NCI-H2107 (cell line): ENCODE data around the gene HSD17B1.
"Not testable (repeated sequence)": the region's sequence is repeated elsewhere in the genome, so short reads cannot be mapped to it uniquely, and the experiment has no call there.

ENCODE experiments used
- DNase-seq: peaks from one replicate; lab custom pipeline; 2025; lab: John Stamatoyannopoulos, UW

HSD17B1 gene

DNA sequence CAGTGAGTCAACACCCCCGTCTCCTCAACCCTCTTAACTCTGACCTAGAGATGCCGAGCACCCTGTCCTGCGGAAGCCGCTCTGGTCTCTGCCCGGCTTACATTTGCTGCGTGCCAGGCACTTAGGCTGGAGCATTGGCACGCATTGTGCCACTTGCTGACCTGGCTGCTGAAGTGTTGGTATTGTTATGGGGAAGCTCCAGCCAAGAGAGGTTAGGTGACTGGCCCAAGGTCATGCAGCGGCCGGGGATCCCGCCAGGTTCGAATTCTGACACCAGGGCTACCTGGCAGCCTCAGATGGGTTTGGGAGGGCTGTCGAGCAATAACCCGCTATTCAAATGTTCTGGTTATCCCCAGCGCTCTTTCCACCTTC is 5.0 kb upstream of the HSD17B1 start:
- no peak for DNase-seq

DNA sequence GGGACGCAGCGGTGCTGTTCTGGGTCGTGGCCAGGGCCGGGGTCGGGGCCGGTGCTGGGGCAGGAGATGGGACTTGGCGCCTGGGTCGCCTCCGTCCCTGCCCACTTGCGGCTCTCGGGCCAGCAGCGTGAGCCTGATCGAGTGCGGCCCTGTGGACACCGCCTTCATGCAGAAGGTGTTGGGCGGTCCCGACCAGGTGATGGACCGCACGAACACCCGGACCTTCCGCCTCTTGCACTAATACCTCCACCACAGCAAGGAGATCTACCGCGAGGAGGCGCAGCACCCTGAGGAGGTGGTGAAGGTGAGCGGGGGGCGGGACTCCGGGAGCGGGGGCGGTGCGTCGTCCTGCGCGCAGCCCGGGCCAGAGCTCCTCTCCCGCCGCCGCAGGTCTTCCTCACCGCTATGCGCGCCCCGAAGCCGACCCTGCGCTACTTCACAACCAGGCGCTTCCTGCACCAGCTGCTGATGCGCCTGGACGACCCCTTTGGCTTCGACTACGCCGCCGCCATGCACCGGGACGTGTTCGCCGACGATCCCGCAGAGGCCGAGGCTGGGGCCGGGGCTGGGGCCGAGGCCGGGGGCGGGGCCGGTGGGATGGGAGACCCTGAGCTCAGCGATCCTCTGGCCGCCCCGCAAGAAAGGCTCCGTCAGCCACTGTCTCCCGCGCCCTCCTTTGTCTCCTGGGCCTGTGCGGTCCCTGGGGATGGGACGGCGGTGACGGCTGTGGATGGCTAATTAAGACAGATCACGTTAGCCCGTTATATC is 4.5 kb upstream of the HSD17B1 start:
- peak; percentile 64 for DNase-seq

DNA sequence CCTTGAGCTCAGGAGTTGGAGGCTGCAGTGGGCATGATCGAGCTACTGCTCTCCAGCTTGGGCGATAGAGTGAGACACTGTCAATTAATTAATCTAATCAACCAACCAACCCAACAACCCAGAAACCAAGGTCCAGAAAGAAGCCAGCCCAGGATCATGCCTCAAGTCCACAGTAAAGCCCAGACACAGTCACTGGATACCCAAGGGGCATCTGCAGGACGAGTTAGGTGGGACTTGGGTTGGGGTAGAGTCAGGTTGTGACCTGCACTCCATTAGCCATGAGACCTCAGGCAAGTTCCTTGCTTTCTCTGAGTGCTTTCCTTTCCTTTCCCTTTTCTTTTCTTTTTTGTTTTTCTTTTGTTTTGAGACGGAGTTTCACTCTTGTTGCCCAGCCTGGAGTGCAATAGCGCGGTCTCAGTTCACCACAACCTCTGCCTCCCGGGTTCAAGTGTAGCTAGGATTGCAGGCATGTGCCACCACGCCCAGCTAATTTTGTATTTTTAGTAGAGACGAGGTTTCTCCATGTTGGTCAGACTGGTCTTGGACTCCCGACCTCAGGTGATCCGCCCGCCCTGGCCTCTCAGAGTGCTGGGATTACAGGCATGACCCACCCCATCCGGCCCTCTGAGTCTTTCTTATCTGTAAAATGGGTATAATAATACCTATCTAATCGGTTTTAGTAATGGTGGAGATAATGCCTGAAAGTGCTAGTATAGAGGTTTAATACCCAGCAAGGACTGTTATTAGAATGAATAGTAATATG is 3.5 kb upstream of the HSD17B1 start:
- no peak for DNase-seq

DNA sequence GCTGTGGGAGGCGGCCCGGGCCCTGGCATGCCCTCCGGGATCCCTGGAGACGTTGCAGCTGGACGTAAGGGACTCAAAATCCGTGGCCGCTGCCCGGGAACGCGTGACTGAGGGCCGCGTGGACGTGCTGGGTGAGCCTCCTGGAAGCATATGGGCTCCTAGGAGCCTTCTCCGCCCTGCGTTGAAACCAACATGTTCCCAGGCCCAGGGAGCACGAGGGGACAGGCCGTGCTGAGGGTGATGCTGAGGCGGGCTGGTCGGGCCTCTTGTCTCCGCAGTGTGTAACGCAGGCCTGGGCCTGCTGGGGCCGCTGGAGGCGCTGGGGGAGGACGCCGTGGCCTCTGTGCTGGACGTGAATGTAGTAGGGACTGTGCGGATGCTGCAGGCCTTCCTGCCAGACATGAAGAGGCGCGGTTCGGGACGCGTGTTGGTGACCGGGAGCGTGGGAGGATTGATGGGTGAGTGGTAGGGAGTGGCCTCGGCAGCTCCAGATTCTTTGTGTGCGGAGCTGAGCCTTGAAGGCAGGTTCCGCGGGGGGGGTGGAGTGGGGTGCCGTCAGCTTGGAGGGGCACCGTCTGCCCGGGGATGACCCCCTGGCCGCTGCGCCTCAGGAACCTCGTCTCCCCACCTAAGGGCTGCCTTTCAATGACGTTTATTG is 567 bp downstream of the HSD17B1 start:
- DNase-seq = no peak

DNA sequence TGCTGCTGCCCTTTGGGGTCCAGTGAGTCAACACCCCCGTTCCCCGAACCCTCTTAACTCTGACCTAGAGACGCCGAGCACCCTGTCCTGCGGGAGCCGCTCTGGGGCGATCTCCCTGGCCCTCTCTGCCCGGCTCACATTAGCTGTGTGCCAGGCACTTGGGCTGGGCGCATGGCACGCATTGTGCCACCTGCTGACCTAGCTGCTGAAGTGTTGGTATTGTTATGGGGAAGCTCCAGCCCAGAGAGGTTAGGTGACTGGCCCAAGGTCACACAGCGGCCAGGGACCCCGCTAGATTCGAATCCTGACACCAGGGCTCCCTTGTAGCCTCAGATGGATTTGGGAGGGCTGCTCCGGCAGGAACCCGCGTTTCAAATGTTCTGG is 1.1 kb downstream of the HSD17B1 start:
- no peak for DNase-seq

DNA sequence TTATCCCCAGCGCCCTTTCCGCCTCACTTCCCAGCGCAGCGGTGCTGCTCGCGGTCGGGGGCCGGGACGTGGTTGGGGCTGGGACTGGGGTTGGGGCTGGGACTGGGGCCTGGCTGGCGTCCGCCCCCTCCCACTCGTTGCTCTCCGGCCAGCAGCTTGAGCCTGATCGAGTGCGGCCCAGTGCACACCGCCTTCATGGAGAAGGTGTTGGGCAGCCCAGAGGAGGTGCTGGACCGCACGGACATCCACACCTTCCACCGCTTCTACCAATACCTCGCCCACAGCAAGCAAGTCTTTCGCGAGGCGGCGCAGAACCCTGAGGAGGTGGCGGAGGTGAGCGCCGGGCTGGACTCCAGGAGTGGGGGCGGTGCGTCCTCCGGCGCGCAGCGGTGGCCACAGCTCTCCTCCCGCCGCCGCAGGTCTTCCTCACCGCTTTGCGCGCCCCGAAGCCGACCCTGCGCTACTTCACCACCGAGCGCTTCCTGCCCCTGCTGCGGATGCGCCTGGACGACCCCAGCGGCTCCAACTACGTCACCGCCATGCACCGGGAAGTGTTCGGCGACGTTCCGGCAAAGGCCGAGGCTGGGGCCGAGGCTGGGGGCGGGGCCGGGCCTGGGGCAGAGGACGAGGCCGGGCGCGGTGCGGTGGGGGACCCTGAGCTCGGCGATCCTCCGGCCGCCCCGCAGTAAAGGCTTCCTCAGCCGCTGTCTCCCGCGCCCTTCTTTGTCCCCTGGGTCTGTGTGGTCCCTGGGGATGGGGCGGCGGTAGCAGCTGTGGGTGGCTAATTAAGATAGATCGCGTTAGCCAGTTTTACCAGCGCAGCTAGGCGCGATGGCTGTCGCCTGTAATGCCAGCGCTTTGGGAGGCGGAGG is 1.8 kb downstream of the HSD17B1 start:
- peak; percentile 18 for DNase-seq

DNA sequence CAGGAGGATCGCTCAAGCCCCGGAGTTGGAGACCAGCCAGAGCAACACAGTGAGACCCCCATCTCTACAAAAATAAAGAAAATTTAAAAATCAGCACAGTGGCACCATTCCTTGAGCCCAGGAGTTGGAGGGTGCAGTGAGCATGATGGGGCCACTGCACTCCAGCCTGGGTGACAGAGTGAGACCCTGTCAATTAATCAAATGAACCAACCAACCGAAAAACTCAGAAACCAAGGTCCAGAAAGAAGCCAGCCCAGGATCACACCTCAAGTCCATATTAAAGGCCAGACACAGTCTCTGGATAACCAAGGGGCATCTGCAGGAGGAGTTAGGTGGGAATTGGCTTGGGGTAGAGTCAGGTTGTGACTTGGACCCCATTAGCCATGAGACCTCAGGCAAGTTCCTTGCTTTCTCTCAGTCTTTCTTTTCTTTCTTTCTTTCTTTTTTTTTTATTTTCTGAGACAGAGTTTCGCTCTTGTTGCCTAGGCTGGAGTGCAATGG is 2.4 kb downstream of the HSD17B1 start:
- no peak for DNase-seq

DNA sequence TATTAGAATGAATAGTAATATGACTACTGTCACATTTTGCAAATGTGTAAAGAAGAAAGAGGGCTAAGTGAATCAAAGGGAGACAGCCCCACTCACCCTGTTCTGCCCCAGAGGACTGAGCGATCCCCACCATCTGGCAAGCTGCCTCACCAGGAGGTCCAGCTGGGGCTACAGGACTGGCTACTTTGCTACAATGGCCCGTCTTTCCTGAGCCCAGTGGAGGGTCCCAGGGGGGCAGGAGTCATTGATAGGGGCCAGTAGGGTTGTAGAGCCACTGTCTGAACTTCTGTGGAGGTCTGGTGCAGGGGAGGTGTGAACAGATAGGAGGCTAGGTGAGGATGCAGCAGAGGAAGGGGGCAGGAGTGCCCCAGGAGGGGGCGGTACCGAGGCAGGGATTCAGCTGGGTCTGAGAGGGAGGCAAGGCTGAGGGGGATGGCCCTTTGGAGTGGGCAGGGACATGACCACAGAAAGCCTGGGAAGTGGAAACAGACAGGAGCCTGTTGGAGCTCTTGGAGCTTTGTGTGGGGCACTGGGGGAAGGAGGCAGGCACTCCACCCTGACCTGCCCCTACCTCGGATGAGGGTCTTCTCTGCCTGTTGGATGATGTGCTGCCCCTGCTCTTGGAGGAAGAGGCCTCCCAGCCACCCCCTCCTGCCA is 3.4 kb downstream of the HSD17B1 start:
- DNase-seq = not testable (repeated sequence)

DNA sequence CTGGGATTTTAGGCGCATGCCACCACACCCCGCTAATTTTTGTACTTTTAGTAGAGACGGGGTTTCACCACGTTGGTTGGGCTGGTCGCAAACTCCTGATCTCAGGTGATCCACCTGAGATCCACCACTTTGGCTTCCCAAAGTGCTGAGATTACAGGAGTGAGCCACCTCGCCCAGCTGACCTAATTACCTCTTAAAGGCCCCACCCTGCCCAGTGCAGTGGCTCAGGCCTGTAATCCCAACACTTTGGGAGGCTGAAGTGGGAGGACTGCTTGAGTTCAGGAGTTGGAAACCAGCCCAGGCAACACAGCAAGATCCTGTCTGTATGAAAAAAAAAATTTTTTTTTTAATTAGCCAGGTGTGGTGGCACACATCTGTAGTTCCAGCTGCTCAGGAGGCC is 6.4 kb downstream of the HSD17B1 start:
- DNase-seq = no peak

DNA sequence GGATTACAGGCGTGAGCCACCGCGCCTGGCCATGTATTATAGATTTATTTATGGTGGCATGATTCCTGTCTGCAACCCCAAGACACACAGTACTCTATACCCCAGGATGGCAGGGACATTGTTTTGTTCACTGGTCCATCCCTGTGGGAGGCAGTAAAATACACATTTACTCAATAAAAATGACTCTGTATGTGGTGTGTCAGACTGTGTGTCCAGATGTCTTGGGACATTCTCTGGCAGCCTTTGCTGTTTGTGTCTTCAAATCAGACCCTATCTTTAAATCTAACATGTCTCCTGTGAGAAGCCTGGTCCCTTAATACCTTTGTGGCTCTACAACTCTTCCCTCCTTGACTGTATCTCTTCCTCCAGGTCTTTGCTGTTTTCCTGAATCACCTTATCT is 7.5 kb downstream of the HSD17B1 start:
- no peak for DNase-seq

DNA sequence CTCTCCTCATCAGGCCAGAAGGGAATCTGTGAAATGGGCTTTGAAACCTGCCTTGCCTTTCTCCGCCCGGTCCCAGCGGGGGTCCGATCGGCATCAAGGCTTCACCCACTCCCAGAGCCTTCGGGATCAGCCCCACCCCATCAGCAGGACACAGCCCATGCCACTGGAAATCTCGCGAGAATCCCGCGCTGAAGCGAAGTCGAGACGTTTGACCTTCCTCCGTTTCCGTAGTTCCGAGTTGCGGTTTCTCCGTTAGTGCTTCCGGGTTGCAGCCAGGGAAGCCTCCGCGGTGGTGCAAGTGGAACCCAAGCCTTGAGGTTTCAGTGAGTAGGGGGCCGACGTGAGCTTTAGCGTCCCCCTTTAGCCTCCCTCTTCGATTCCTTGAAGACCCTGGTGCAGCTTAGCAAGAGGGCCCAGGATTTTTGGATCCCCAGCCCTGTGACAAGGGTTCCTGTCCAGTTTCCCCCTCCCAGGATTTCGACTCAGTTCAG is 9.2 kb downstream of the HSD17B1 start, which contains the start of gene COASY:
COASY (plus strand) TSS at position 252 of the 491 bp plus-strand sequence. CDS start 475 bp downstream, outside the sequence.
- DNase-seq = peak; percentile 92

DNA sequence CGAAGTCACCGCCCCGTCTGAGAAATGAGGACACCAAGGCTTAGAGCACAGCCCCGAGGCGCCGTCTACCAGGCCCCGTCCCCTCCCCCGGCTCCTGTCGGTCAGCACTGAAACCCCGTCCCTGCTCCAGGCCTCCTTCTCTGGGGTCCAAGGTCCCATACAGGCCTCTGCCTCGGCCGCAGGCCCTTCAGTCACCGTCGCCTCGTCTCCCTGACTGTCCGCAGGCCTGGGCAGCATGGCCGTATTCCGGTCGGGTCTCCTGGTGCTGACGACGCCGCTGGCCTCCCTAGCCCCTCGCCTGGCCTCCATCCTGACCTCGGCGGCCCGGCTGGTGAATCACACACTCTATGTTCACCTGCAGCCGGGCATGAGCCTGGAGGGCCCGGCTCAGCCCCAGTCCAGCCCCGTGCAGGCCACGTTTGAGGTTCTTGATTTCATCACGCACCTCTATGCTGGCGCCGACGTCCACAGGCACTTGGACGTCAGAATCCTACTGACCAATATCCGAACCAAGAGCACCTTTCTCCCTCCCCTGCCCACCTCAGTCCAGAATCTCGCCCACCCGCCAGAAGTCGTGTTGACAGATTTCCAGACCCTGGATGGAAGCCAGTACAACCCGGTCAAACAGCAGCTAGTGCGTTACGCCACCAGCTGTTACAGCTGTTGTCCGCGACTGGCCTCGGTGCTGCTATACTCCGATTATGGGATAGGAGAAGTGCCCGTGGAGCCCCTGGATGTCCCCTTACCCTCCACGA is 9.8 kb downstream of the HSD17B1 start:
- no peak for DNase-seq

DNA sequence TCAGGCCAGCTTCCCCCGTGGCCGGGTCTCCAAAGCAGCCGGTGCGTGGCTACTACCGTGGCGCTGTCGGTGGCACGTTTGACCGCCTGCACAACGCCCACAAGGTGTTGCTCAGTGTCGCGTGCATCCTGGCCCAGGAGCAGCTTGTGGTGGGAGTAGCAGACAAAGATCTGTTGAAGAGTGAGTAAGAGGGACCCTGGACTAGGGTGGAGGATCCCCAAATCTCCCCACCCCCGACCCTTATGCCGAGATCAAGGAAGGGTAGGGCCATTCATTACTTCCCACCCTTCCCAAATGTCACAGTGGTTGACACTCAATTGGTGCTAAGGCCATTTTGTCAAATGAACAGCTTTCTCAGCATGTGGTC is 10.4 kb downstream of the HSD17B1 start:
- DNase-seq = no peak

DNA sequence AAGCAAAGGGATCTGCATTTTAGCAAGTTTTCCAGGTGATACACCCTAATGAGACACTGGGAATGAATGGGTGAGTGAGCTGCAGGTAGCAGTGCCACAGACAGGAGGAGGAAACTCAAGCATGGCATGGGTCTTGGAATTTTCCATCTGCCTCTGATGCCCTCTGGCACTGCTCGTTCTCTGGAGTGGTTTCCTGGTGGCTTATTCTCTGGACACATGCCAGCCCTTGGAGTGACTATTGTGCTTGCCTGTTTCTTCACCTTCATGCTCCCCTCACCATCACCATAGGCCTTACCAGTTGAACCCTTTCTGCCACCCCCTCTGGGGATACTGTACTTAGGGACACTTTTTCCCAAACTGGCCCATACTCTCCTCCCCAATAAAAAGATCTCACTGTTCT is 10.8 kb downstream of the HSD17B1 start:
- DNase-seq = no peak

DNA sequence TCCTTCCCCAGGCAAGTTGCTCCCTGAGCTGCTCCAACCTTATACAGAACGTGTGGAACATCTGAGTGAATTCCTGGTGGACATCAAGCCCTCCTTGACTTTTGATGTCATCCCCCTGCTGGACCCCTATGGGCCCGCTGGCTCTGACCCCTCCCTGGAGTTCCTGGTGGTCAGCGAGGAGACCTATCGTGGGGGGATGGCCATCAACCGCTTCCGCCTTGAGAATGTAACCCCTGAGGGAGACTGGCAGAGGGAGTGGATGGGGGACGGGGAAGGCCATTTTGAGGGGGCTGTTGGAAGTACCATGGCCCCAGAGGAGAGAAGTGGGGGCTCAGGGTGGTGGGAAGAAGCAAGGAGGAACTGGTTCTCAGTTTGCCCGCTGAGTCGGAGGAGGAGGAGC is 11.2 kb downstream of the HSD17B1 start:
- DNase-seq = no peak

DNA sequence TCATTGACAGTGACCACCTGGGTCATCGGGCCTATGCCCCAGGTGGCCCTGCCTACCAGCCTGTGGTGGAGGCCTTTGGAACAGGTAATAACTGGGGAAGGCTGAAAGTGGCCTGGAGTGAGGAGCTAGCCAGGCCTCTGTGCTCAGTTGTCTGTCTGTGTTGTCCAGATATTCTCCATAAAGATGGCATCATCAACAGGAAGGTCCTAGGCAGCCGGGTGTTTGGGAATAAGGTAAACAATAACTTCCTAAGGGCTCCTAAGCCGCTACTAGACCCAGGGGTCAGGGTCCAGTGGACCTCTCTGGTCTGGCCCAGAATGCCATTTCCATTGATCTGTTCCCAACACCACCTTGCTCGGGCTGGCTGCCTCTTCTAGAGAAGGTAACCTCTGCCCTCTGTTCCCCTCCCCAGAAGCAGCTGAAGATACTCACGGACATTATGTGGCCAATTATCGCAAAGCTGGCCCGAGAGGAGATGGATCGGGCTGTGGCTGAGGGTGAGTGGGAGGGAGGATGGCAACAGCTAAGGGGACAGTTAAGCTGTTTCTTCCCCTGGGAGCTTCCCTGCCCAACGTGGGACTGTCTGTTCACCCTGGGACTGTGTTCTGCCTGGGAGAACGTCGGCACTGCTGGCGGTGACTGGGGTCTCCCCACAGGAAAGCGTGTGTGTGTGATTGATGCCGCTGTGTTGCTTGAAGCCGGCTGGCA is 12.2 kb downstream of the HSD17B1 start:
- no peak for DNase-seq

DNA sequence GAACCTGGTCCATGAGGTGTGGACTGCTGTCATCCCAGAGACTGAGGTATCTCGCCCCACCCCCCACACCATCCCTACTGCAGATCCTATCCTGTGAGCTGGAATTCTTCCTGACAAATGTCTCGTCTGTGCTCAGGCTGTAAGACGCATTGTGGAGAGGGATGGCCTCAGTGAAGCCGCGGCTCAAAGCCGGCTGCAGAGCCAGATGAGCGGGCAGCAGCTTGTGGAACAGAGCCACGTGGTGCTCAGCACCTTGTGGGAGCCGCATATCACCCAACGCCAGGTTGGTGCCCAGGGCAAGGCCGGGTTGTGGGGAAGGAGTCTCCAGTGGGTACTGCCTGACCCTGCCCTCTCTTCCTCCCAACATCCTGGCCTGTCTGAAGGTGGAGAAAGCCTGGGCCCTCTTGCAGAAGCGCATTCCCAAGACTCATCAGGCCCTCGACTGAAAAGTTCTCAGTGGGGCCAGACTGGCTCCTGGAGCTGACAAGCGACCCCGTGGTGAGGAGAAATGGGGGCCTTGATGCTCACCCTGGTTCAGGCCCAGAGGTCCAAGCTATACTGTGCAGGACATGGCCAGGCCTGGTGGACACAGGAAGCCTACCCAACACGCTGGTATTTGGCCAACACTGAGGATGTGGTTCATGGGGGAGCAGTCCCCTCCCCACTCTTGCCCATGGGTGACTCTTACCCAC is 12.9 kb downstream of the HSD17B1 start:
- no peak for DNase-seq

DNA sequence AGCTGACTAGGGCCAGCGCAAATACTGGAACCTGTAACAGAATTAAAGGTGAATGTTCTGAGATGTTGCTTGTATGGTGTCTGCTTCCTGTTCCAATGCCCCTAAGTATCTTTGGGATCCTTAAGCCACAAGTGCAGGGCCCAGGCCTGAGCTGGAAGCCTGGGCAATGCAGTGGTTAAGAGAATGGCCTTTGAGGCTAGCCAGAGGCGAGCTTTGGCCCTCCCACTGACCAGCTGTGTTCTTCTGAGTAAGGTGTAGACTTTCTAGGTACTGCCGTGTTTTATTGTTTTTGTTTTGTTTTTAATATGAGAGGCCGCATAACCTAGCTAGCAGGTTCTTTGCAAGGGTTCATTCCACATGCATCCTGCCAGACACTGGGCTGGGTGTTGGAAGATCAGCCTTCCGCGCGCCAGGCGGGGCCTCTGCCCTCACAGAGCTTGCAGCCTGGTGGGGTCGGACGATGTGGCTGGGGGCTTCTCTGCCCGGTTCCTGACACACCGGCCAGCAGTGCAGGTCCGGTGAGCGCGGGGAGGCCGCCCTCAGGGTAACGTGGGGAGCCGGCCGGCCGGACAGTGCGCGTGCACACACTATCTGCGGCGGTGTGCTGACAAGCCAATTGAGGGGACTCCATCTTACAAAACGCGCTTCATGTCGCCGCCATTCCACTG is 13.6 kb downstream of the HSD17B1 start:
- DNase-seq = no peak
